HepG2 (cell line): ENCODE data around the gene EFNA3. TPM values are rescaled to one million over a fixed set of nuclear protein-coding genes. Genes with fewer than 3 reads are reported as not detected.

Experiments used
- polyA plus RNA-seq, 8 experiments: library from polyadenylated mRNA; depleted of rRNA in 3 of 8; stranded (reverse) in 7 of 8; unstranded in 1 of 8; fragments of >200 nt; fragmentation: Illumina TruSeq in 4 of 8; extraction: Trizol in 4 of 8; gene quantifications; 2 replicates each; pipeline versions ENCODE4 v1.2.1 to v1.2.3, GENCODE V29; 2011 to 2016; ENCODE audit warnings: low read depth in 4 of 8, missing spikeins in 1 of 8, mixed read lengths in 1 of 8; ENCODE audit not compliant: insufficient read depth in 1 of 8
- small RNA-seq, 3 experiments: library from RNA; depleted of rRNA; stranded (forward); fragments of <200 nt; gene quantifications; one replicate each; pipeline ENCODE3, GENCODE V24; 2012; ENCODE audit warnings: low read depth in 2 of 3, low replicate concordance in 1 of 3; ENCODE audit not compliant: insufficient read length in 3 of 3, insufficient read depth in 2 of 3
- total RNA-seq, 5 experiments: library from RNA; depleted of rRNA; stranded (reverse); fragments of >200 nt; fragmentation: Illumina TruSeq; extraction: Trizol; gene quantifications; 2 replicates each; pipeline ENCODE4 v1.2.3, GENCODE V29; 2016; ENCODE audit warnings: low read depth in 1 of 5
- TF ChIP-seq, protein P1 (sequence below): sonication (generic); formaldehyde crosslinking; conservative IDR thresholded peaks from 2 replicates; pipeline ENCODE4 v1.4.0; 2020; ENCODE audit warnings: missing genetic modification reagents
- TF ChIP-seq, protein P2 (sequence below): sonication (generic); formaldehyde crosslinking; IDR thresholded peaks from 2 replicates; pipeline ENCODE4 v1.5.0; 2020; ENCODE audit warnings: mild to moderate bottlenecking, low read depth, missing genetic modification reagents, borderline replicate concordance

EFNA3 gene
- total and polyA plus RNA-seq, 2 of the 13 experiments (the other 11 are each of a cell fraction or from before 2014, with no cell fraction given): 1.0 to 5.7 TPM

DNA sequence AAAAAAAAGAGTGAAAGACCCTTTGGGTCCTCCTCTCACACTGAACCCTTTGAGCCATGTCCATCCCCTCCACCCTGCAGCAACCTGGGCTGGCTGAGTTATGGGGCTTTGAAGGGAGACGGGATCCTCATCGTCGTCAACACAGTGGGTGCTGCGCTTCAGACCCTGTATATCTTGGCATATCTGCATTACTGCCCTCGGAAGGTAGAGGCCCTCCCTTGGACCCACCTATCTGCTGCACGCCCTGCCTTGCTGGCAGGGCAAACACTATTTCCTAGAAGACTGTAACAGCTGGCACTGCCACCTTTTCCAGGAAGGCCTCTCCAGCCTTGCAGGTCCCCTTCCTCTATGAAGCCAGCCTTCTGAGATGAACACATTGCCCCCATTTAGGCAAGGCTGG, 58.1 kb downstream of the EFNA3 start (continued):
- TF ChIP-seq, protein P1, sequence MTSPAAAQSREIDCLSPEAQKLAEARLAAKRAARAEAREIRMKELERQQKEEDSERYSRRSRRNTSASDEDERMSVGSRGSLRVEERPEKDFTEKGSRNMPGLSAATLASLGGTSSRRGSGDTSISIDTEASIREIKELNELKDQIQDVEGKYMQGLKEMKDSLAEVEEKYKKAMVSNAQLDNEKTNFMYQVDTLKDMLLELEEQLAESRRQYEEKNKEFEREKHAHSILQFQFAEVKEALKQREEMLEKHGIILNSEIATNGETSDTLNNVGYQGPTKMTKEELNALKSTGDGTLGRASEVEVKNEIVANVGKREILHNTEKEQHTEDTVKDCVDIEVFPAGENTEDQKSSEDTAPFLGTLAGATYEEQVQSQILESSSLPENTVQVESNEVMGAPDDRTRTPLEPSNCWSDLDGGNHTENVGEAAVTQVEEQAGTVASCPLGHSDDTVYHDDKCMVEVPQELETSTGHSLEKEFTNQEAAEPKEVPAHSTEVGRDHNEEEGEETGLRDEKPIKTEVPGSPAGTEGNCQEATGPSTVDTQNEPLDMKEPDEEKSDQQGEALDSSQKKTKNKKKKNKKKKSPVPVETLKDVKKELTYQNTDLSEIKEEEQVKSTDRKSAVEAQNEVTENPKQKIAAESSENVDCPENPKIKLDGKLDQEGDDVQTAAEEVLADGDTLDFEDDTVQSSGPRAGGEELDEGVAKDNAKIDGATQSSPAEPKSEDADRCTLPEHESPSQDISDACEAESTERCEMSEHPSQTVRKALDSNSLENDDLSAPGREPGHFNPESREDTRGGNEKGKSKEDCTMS (CRISPR knock-in tag): no peak
- TF ChIP-seq, protein P2, sequence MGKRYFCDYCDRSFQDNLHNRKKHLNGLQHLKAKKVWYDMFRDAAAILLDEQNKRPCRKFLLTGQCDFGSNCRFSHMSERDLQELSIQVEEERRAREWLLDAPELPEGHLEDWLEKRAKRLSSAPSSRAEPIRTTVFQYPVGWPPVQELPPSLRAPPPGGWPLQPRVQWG (CRISPR knock-in tag): no peak

Small RNAs within 50 kb of the gene (small RNA-seq; reads per million reads assigned to genes)
- gene RF00019: 0 reads per million in 3 experiments

Other genes starting within 250 kb of the EFNA3 start
- gene KCNN3, start 208.6 kb upstream of the EFNA3 start, total RNA-seq (2016; rRNA removed; fragmentation: Illumina TruSeq; extraction: Trizol): not detected in 2 replicates
- gene KCNN3, start 208.6 kb upstream of the EFNA3 start, polyA plus RNA-seq (2011; rRNA removed): 0.01 TPM in 1 of 2 replicates, not detected in the other
- gene PMVK, start 142.1 kb upstream of the EFNA3 start, total RNA-seq (2016; rRNA removed; fragmentation: Illumina TruSeq; extraction: Trizol): 3.9 and 7.5 TPM in 2 replicates
- gene PMVK, start 142.1 kb upstream of the EFNA3 start, polyA plus RNA-seq (2011; rRNA removed): 12.6 and 17.4 TPM in 2 replicates
- gene PBXIP1, start 122.7 kb upstream of the EFNA3 start, total RNA-seq (2016; rRNA removed; fragmentation: Illumina TruSeq; extraction: Trizol): 7.3 and 16.3 TPM in 2 replicates
- gene PBXIP1, start 122.7 kb upstream of the EFNA3 start, polyA plus RNA-seq (2011; rRNA removed): 31.9 and 40.0 TPM in 2 replicates
- 20.3 and 21.3 TPM in 2 replicates for gene PYGO2, start 117.1 kb upstream of the EFNA3 start, total RNA-seq (2016; rRNA removed; fragmentation: Illumina TruSeq; extraction: Trizol)
- 21.8 and 24.3 TPM in 2 replicates for gene PYGO2, start 117.1 kb upstream of the EFNA3 start, polyA plus RNA-seq (2011; rRNA removed)
- 52.0 and 55.0 TPM in 2 replicates for gene SHC1, start 108.1 kb upstream of the EFNA3 start, total RNA-seq (2016; rRNA removed; fragmentation: Illumina TruSeq; extraction: Trizol)
- gene SHC1, start 108.1 kb upstream of the EFNA3 start, polyA plus RNA-seq (2011; rRNA removed): 137 and 146 TPM in 2 replicates
- gene CKS1B, start 104.2 kb upstream of the EFNA3 start, total RNA-seq (2016; rRNA removed; fragmentation: Illumina TruSeq; extraction: Trizol): 217 and 268 TPM in 2 replicates
- 122 and 222 TPM in 2 replicates for gene CKS1B, start 104.2 kb upstream of the EFNA3 start, polyA plus RNA-seq (2011; rRNA removed)
- gene FLAD1, start 95.5 kb upstream of the EFNA3 start, total RNA-seq (2016; rRNA removed; fragmentation: Illumina TruSeq; extraction: Trizol): 32.8 and 32.9 TPM in 2 replicates
- 25.9 and 30.3 TPM in 2 replicates for gene FLAD1, start 95.5 kb upstream of the EFNA3 start, polyA plus RNA-seq (2011; rRNA removed)
- 0.29 TPM in 1 of 2 replicates, not detected in the other for gene LENEP, start 85.3 kb upstream of the EFNA3 start, total RNA-seq (2016; rRNA removed; fragmentation: Illumina TruSeq; extraction: Trizol)
- gene LENEP, start 85.3 kb upstream of the EFNA3 start, polyA plus RNA-seq (2011; rRNA removed): not detected in 2 replicates
- 10.1 and 15.5 TPM in 2 replicates for gene ZBTB7B, start 76.0 kb upstream of the EFNA3 start, total RNA-seq (2016; rRNA removed; fragmentation: Illumina TruSeq; extraction: Trizol)
- gene ZBTB7B, start 76.0 kb upstream of the EFNA3 start, polyA plus RNA-seq (2011; rRNA removed): 17.5 and 22.3 TPM in 2 replicates
- not detected in 2 replicates for gene DCST2, start 45.1 kb upstream of the EFNA3 start, total RNA-seq (2016; rRNA removed; fragmentation: Illumina TruSeq; extraction: Trizol)
- gene DCST2, start 45.1 kb upstream of the EFNA3 start, polyA plus RNA-seq (2011; rRNA removed): 0.74 and 0.80 TPM in 2 replicates
- not detected in 2 replicates for gene DCST1, start 45.0 kb upstream of the EFNA3 start, total RNA-seq (2016; rRNA removed; fragmentation: Illumina TruSeq; extraction: Trizol)
- gene DCST1, start 45.0 kb upstream of the EFNA3 start, polyA plus RNA-seq (2011; rRNA removed): 0.04 TPM in 1 of 2 replicates, not detected in the other
- gene ADAM15, start 27.5 kb upstream of the EFNA3 start, total RNA-seq (2016; rRNA removed; fragmentation: Illumina TruSeq; extraction: Trizol): 12.3 and 25.6 TPM in 2 replicates
- gene ADAM15, start 27.5 kb upstream of the EFNA3 start, polyA plus RNA-seq (2011; rRNA removed): 17.9 and 24.0 TPM in 2 replicates
- gene EFNA4, start 15.1 kb upstream of the EFNA3 start, total RNA-seq (2016; rRNA removed; fragmentation: Illumina TruSeq; extraction: Trizol): 9.3 and 17.2 TPM in 2 replicates
- gene EFNA4, start 15.1 kb upstream of the EFNA3 start, polyA plus RNA-seq (2011; rRNA removed): 12.0 and 13.9 TPM in 2 replicates
- 41.2 and 81.8 TPM in 2 replicates for gene EFNA1, start 49.0 kb downstream of the EFNA3 start, total RNA-seq (2016; rRNA removed; fragmentation: Illumina TruSeq; extraction: Trizol)
- gene EFNA1, start 49.0 kb downstream of the EFNA3 start, polyA plus RNA-seq (2011; rRNA removed): 874 and 1,163 TPM in 2 replicates
- 16.4 and 22.5 TPM in 2 replicates for gene SLC50A1, start 57.0 kb downstream of the EFNA3 start, total RNA-seq (2016; rRNA removed; fragmentation: Illumina TruSeq; extraction: Trizol)
- gene SLC50A1, start 57.0 kb downstream of the EFNA3 start, polyA plus RNA-seq (2011; rRNA removed): 46.8 and 49.5 TPM in 2 replicates
- 14.8 and 23.2 TPM in 2 replicates for gene DPM3, start 61.7 kb downstream of the EFNA3 start, total RNA-seq (2016; rRNA removed; fragmentation: Illumina TruSeq; extraction: Trizol)
- 53.4 and 61.7 TPM in 2 replicates for gene DPM3, start 61.7 kb downstream of the EFNA3 start, polyA plus RNA-seq (2011; rRNA removed)
- gene KRTCAP2, start 94.5 kb downstream of the EFNA3 start, total RNA-seq (2016; rRNA removed; fragmentation: Illumina TruSeq; extraction: Trizol): 48.5 and 79.4 TPM in 2 replicates
- 77.3 and 89.3 TPM in 2 replicates for gene KRTCAP2, start 94.5 kb downstream of the EFNA3 start, polyA plus RNA-seq (2011; rRNA removed)
- 0.04 and 0.08 TPM in 2 replicates for gene TRIM46, start 95.0 kb downstream of the EFNA3 start, total RNA-seq (2016; rRNA removed; fragmentation: Illumina TruSeq; extraction: Trizol)
- 0.09 and 0.12 TPM in 2 replicates for gene TRIM46, start 95.0 kb downstream of the EFNA3 start, polyA plus RNA-seq (2011; rRNA removed)
- 0.39 and 0.86 TPM in 2 replicates for gene THBS3, start 129.1 kb downstream of the EFNA3 start, total RNA-seq (2016; rRNA removed; fragmentation: Illumina TruSeq; extraction: Trizol)
- gene THBS3, start 129.1 kb downstream of the EFNA3 start, polyA plus RNA-seq (2011; rRNA removed): 3.6 and 4.4 TPM in 2 replicates
- gene MTX1, start 129.9 kb downstream of the EFNA3 start, total RNA-seq (2016; rRNA removed; fragmentation: Illumina TruSeq; extraction: Trizol): 64.5 and 71.5 TPM in 2 replicates
- gene MTX1, start 129.9 kb downstream of the EFNA3 start, polyA plus RNA-seq (2011; rRNA removed): 72.6 and 85.1 TPM in 2 replicates
- gene ENTREP3, start 176.6 kb downstream of the EFNA3 start, total RNA-seq (2016; rRNA removed; fragmentation: Illumina TruSeq; extraction: Trizol): 4.1 and 6.2 TPM in 2 replicates
- 9.9 and 11.9 TPM in 2 replicates for gene ENTREP3, start 176.6 kb downstream of the EFNA3 start, polyA plus RNA-seq (2011; rRNA removed)
- gene SCAMP3, start 183.5 kb downstream of the EFNA3 start, total RNA-seq (2016; rRNA removed; fragmentation: Illumina TruSeq; extraction: Trizol): 27.0 and 46.8 TPM in 2 replicates
- 83.3 and 92.5 TPM in 2 replicates for gene SCAMP3, start 183.5 kb downstream of the EFNA3 start, polyA plus RNA-seq (2011; rRNA removed)
- 10.1 and 20.1 TPM in 2 replicates for gene CLK2, start 194.7 kb downstream of the EFNA3 start, total RNA-seq (2016; rRNA removed; fragmentation: Illumina TruSeq; extraction: Trizol)
- gene CLK2, start 194.7 kb downstream of the EFNA3 start, polyA plus RNA-seq (2011; rRNA removed): 73.5 and 74.0 TPM in 2 replicates
- gene HCN3, start 198.6 kb downstream of the EFNA3 start, total RNA-seq (2016; rRNA removed; fragmentation: Illumina TruSeq; extraction: Trizol): 1.3 and 2.4 TPM in 2 replicates
- 10.2 and 15.0 TPM in 2 replicates for gene HCN3, start 198.6 kb downstream of the EFNA3 start, polyA plus RNA-seq (2011; rRNA removed)
- gene PKLR, start 222.6 kb downstream of the EFNA3 start, total RNA-seq (2016; rRNA removed; fragmentation: Illumina TruSeq; extraction: Trizol): 10.3 and 13.6 TPM in 2 replicates
- gene PKLR, start 222.6 kb downstream of the EFNA3 start, polyA plus RNA-seq (2011; rRNA removed): 29.3 and 43.2 TPM in 2 replicates
- 519 and 610 TPM in 2 replicates for gene FDPS, start 230.0 kb downstream of the EFNA3 start, total RNA-seq (2016; rRNA removed; fragmentation: Illumina TruSeq; extraction: Trizol)
- gene FDPS, start 230.0 kb downstream of the EFNA3 start, polyA plus RNA-seq (2011; rRNA removed): 264 and 345 TPM in 2 replicates
- gene RUSC1, start 242.1 kb downstream of the EFNA3 start, total RNA-seq (2016; rRNA removed; fragmentation: Illumina TruSeq; extraction: Trizol): 15.9 and 18.7 TPM in 2 replicates
- gene RUSC1, start 242.1 kb downstream of the EFNA3 start, polyA plus RNA-seq (2011; rRNA removed): 20.4 and 21.4 TPM in 2 replicates